Measurements from ENCODE around the gene LRRC53. TPM values are rescaled to one million over a fixed set of nuclear protein-coding genes. Genes with fewer than 3 reads are reported as not detected.

Gene LRRC53
- total RNA-seq, 1 donor from 2014 or later, result not detected

DNA sequence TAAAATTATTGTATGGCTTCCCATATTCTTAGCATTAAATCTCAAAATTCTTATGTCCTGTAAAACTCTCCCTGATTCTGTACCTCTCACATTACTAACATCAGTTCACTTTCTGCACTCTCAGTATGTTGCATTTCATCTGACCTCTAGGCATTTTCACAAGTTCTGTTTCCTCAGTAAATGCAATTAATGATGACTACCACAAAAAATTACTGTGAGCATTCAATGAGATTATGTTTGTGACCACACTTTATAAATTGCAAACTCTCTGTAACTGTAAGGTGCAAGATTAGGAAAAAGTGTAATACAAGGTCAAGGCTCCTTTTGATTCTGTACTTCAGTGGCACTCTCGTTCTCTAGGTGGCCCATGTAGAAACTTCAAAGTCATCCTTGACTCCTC is 60.4 kb downstream of the LRRC53 start:
- no peak for DNase-seq (ENCODE audit: low spot score)

DNA sequence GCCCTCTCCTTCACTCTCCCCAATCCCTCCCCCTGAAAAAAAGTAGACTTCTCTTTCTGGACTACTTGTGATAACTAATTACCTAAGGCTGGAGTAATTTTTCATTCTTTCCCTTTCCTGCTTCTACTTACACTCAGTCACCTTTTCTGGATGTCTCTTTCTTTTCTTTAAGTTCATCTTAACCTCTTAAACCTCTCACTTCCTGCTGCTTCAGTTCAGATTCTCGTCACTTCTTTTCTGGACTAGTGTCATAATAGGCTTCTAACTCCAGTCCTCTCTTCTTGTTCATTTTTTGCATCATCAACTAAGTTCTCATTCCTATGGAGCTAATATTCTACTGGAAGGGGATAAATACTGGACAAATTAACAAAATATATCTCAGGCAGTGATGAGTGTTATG is 75.4 kb downstream of the LRRC53 start:
- no peak for DNase-seq (ENCODE audit: low spot score)

DNA sequence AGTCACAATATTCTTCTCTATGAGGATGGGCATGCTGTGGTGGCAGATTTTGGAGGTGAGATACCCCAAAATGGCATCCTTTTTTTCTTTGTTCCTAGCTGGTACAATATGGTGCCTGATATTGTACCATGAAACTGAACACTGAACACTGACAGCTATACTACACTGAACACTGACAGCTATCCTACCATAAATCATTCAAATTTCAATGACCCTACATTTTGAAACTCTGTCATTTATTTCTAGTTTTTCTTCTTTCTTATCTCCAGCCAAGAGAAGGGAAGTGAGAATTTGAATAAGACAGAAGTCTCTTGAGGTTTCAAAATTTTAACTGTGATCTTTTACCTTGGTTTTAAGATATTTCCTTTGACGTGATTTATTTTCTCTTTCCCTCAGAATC is 76.3 kb downstream of the LRRC53 start:
- DNase-seq (ENCODE audit: low spot score), result no peak

DNA sequence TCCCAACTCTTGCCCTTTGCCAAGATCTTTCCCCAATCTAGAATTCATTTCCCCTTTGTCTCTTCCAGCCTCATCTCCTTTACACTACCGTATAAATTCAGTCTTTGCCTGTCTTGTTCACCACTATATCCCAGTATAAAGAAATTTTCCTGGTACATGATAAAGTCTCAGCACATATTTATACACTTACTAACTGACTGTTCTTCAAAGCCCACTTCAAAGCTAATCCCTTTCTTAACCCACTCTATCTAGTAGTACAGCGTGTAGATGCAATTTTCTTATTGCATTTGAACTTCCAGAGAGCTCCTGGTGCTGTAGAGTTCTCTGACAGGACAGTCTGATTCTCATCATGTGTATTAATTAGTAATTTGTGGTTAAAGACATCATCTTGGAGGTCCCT is 78.1 kb downstream of the LRRC53 start:
- no peak for DNase-seq (ENCODE audit: low spot score)

DNA sequence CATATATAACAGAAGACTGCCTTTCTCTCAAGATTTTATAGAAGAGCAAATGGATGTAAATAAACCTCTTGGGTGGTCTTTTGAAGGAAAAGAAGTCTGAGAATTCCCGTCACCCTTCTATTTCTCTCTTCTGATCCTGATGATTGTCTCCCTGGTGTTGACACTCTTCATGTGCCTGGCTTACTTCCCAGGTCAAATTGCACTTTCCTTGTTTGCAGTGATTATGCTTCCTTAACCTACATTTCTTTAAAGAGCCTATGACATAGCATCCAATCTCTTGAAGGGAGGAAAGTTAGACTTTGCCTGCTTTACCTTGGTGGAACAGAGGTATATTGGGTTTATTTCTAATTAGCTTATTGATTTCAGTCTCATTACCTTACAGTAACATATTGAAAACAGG is 80.1 kb downstream of the LRRC53 start:
- DNase-seq (ENCODE audit: low spot score), result no peak

DNA sequence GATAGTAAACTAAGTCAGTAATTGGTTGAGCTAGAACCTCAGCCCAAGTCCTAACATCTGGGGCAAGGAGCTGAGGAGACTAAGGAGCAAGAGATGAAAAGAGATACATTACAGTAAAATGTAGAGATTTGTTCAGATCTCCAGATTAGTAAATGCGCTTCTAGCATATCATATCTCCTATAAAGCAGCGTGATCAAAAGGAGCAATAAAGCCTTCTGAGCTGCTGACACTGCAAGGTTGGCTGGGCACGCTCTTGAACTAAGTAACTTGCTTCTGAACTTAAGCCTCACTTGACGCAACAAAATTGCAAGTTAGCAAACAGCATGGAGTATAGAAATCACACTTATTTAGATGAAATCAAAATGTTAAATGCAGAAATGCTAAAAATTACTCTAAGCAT is 80.9 kb downstream of the LRRC53 start:
- DNase-seq (ENCODE audit: low spot score), result no peak

DNA sequence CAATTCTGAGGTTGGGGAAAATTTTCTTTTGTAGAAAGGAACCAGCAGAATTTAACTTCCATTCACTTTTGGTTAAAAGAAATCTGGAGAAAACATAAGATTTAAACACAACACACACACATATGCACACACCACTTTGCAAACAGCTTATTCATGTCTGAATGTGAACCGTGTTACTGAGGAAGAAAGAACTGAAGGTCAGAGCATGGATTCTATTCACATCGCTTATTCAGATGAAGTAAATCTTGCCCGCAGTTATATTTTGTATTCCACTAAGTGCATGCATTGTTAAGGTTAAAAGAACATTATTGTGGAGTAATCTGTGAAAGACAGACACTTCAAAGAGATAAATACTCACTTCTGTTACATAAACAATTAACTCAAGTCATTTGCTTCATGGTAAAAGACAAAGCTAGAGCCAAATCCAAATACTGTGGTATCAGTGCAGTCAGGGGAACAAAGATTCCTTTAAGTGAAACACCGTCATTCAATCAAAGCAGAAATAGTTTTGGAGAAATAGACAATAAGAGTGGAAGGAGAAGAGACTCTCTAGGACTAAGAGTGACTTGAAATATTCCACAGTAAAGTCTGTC is 82.0 kb downstream of the LRRC53 start:
- DNase-seq (ENCODE audit: low spot score), result no peak

DNA sequence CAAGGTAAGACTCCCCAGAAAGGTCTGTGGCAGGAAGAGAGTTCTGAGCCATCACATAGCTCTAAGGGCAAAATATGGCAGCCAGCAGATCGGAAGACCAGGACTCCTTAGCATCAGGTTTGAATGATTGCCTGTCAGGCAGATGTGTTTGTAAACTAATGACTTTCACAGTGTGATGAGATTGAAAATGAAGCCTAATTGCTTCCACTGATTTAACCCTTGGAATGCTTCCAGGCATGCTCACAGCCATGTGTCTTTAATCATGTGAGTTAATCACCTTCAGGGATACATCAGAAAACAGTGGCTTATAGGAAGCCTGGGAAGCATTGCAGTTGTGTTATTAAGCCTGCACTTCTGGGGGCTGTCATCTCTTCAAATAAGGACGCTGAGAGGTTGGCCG is 82.8 kb downstream of the LRRC53 start:
- no peak for DNase-seq (ENCODE audit: low spot score)

DNA sequence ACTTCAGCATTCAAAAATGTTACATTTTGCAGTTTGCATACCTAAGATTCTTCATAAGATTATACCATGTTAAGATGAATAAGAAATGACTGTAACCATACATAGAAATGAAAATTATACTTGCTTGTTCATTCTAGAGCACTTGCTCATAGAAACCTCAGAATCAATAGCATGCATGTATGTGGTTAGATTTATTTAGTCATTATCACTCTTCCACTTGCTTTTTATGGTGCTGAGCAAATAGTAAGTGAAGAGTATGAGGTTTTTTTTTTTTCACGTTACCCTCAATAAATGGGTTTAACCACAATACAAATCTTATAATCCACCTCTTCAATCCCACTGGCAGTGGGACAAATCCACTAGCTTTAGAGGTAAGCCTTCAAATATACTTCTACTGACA is 84.7 kb downstream of the LRRC53 start:
- no peak for DNase-seq (ENCODE audit: low spot score)

DNA sequence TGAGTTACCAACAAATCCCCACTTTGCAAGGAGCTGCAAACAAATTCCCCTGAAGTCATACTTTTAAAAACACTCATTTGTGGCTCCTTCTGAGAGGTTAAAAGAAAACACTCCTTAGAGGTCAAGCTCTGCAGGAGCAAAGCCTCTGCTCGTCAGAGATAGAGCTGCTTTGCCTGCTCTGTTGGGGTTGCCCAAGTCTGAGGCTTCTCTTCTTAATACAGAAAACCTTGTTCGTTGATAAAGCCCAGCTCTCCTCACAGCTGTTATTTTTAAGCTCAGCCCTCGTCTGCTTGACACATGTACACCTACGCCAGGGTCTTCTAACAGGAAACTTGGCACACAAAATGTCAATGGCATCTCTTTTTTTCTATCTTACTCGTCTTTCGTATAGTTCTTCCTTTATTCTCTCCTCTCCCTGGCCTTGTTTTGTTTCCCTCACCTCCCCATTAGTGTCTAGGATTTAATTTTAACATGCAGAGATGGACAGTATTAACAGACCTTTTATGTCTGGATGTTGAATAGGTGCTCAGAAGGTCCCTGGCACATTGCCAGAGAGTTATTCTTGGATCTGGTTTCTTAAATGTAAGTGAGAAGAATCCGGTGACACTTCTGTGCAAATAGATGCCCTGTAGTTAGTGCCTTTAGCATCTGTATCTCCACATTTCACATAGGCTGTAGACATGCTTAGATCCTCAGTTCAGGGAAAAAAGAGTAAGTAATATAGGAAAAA is 86.0 kb downstream of the LRRC53 start:
- no peak for DNase-seq (ENCODE audit: low spot score)

DNA sequence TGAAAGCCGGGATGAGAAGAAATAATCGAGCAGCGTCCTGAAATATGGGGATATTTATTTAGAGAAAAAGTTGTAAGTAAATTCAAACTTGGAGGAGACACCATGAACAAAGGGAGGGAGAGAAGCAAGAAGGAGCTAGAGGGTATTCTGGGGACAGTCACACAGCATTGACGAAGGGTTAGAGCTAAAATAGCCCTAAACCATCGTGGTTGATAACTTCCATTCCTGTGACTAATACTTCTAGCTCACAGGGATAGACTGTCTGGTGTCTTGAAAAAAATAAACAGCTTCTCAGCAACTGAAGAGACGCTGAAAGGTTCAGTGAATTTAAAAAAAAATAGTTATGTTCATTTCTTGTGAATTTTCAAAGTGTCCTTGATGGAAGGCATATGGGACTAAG is 86.7 kb downstream of the LRRC53 start:
- DNase-seq (ENCODE audit: low spot score), result no peak

DNA sequence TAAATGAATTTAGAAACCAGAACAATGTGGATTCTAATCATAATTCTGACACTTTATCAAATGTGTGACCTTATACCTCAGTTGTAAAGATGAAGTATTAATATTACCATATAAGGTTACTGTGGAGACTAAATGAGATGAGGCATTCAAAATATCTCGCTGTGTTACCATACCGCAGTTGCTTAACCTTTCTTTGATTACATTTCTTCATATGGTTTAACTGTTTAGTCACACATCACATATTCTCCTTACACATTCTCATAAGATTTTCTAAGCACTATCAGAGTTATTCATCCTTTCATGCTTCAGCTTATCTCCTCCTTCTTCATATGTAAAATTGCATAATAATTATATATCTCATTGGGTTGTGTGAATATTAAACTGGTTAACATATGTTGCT is 88.9 kb downstream of the LRRC53 start:
- no peak for DNase-seq (ENCODE audit: low spot score)

DNA sequence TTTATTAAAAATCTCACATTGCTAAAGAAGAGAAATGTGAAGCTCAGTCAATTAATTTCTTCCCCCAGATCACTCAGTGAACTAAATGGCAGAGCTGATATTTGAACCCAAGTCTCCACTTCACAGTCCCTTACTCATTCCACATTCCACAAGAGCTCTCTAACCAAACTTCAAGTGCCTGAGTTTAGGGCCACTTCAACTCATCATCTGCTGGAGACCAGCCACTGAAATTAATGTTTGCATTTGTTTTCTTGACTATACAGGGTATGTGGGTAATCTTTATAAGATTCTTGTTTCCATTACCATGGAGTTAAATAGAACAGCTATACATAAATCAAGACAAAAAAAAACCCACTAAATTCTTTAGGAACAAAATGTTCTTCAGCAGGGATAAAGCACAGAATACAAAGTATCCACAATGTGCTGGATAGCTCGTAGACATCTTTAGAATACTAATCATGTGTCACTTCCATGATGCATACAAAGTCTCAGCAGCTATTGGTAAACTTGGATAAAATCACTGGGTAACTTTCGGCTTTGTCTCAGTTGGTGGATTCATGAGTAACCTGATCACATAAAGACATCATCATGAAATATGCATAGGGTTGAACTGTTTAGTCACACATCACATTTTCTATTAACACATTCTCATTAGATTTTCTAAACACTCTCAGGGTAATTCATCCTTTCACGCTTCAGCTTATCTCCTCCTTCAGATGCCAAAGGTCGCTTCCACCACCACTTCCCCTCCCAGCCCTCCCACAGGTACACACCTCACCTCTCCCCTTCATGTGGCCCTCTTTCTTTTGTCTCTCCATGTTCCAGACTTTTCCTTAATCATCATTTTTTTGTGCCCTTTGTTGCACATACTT is 89.8 kb downstream of the LRRC53 start:
- no peak for DNase-seq (ENCODE audit: low spot score)

DNA sequence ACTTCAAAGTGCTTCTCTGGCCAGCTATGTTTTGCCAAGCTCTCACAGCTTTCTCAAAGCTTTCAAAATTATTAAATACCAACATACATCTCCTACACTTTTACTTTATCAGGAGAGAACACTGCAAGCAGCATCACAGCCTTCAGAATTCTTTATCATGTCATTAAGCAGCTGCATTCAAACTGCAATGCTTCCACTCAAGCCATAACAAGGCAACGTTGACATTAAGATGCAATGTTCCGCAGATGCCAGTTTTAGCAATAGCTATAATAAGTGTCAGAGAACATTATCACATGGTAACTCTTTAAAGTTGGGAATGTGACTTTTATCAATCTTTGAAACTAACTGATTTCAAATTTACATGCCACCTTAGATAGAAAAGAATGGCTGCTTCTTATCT is 91.9 kb downstream of the LRRC53 start:
- no peak for DNase-seq (ENCODE audit: low spot score)

Other genes starting within 250 kb of the LRRC53 start
- not detected for gene ERICH3, start 161.2 kb upstream of the LRRC53 start, total RNA-seq
- gene CRYZ, start 220.4 kb upstream of the LRRC53 start, total RNA-seq, result 14.8 TPM
- 17.9 TPM for gene TYW3, start 220.5 kb upstream of the LRRC53 start, total RNA-seq

Measured in mesenteric fat pad (tissue), 1 donor.